Fibroblast of the aortic adventitia (primary cell): ENCODE measurements around the gene GFM2. TPM values are rescaled to one million over a fixed set of nuclear protein-coding genes. Genes with fewer than 3 reads are reported as not detected.

Experiments
- DNase-seq: peaks from one replicate; pipeline ENCODE4 v3.0.0-alpha.2; 2010; ENCODE audit warnings: low read depth
- H3K4me3 ChIP-seq: 2 replicates; pipeline ENCODE4 v1.5.1; 2011; ENCODE audit warnings: low read depth, mild to moderate bottlenecking, control low read depth, low read length, moderate library complexity
- CTCF ChIP-seq: IDR thresholded peaks from 2 replicates; pipeline ENCODE4 v1.5.1; 2011; ENCODE audit warnings: mild to moderate bottlenecking, low read length, control low read depth, inconsistent platforms; ENCODE audit not compliant: insufficient read depth
- total RNA-seq: library from RNA; depleted of rRNA; stranded (reverse); fragments of >200 nt; gene quantifications from 2 replicates; pipeline ENCODE4 v1.2.3, GENCODE V29; 2012; ENCODE audit warnings: low replicate concordance

Gene GFM2
- total RNA-seq, 1 donor: 31.8 TPM

GRCh38 chr5:74725331-74725730 lies 41.6 kb downstream of the GFM2 start:
- no peak for DNase-seq
- no peak for TF ChIP-seq CTCF
- H3K4me3 ChIP-seq: no peak overlapping the region

- no peak for TF ChIP-seq CTCF
- no peak overlapping the region for H3K4me3 ChIP-seq
- no peak for DNase-seq
These were observed 44.6 kb downstream of the GFM2 start for GRCh38 chr5:74722271-74722670.

- DNase-seq: no peak
- no peak for TF ChIP-seq CTCF
- H3K4me3 ChIP-seq: no peak overlapping the region
These were observed 49.3 kb downstream of the GFM2 start for GRCh38 chr5:74717596-74717995.

GRCh38 chr5:74693191-74693590 lies 73.7 kb downstream of the GFM2 start:
- no peak for TF ChIP-seq CTCF
- DNase-seq: no peak
- no peak overlapping the region for H3K4me3 ChIP-seq

- TF ChIP-seq CTCF: no peak
- DNase-seq: no peak
- H3K4me3 ChIP-seq: peak overlapping the region; percentile 93
These were observed 79.8 kb downstream of the GFM2 start for GRCh38 chr5:74686962-74687751.

GRCh38 chr5:74685979-74686631 lies 80.8 kb downstream of the GFM2 start:
- peak; percentile 59 for DNase-seq
- TF ChIP-seq CTCF: no peak
- peak overlapping the region; percentile 93 for H3K4me3 ChIP-seq
